HuH-7.5 (cell line): ENCODE measurements around the gene SSX4B.
"Not testable (repeated sequence)": the region's sequence is repeated elsewhere in the genome, so short reads cannot be mapped to it uniquely, and the experiment has no call there.

Experiments used
- DNase-seq: peaks from one replicate; pipeline ENCODE4 v3.0.0; 2011; ENCODE audit warnings: low spot score

Gene SSX4B

GRCh38 chrX:48411860-48412259, at the start of gene SSX4B:
Gene SSX4B (minus strand): TSS chrX:48411960. CDS start chrX:48411372, 588 bp downstream.
- not testable (repeated sequence) for DNase-seq

- no peak for DNase-seq
Observed at GRCh38 chrX:48460606-48461005, 48.8 kb upstream of the SSX4B start.

- no peak for DNase-seq
Observed at GRCh38 chrX:48460031-48460430, 48.3 kb upstream of the SSX4B start.

DNA sequence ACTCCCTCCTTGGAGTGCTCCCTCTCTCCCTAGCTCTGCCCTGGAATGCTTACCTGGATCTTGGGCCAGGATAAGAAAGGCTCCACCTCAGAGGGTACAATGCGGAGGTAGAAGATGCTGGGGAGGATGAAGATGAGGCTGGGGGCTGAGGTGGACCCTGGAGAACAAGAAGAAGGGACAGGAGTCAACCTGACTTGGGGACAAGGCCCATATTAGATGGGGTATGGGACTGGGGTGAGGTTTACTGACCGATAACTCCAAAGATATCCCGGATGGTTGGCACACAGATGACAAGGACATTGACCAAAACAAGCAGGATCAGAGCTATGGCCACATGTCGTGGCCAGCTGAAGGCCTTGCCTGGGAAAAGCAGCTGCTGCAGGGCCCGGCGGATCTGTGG, 47.7 kb upstream of the SSX4B start:
- no peak for DNase-seq

- DNase-seq, result no peak
Observed at GRCh38 chrX:48458711-48459110, 47.0 kb upstream of the SSX4B start.

DNA sequence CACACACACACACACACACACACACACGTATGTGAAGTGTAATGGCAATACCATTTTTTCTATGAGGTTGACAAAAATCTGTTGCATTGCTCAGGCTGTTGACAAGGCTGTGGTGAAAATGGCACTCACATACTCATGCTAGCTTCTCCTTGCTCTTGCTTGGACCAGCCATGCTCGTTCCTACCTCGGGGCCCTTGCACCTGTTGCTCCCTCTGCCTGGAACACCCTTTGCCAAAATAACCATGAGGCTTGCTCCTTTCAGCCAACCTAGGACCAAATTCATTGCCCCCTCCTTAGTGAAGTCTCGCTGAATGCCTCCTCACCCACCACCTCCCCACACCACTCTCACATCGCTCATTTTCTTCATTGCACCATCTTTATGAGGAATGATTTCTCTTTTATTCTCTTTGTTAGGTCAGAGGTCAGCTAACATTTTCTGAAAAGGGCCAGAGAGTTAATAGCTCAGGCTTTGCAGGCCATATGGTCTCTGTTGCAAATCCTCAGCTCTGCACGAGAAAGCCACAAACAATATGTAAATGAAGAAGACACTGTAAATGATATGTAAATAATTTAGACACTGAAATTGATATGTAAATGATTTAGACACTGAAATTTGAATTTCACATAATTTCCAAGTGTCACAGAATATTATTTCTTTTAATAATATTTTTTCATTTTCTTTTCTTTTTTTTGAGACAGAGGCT, 45.0 kb upstream of the SSX4B start:
- DNase-seq, result no peak

- no peak for DNase-seq
Observed at GRCh38 chrX:48451708-48452107, 39.9 kb upstream of the SSX4B start.

DNA sequence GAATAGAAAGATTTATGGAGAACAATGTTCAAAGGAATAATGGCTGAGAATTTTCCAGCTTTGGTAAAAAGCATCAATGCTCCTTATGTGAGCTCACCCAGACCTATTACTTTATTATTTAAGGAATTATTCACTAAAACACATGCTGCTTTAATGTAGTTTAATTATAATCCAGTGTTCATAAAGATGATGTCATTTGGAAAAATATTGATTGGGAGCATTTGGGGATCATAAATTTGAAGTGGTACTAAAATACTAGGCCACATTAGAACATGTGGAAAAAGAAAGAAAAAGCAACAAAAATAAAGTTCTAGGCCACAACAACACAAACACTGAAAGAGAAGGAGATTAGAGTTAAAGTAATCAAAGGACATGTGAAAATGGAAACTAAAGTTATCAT, 38.3 kb upstream of the SSX4B start:
- DNase-seq, result no peak

DNA sequence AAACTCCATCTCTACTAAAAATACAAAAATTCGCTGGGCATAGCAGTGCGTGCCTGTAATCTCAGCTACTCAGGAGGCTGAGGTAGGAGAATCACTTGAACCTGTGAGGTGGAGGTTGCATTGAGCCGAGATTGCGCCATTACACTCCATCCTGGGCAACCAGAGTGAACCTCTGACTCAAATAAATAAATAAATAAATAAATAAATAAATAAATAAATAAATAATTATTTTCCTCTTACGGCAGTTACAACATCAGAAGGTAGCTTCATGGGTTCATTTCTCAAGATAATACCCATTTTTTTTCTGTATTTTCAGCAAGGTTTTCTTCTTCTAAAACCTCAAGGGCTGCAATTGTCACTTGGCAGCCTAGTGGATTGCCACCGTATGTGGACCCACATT, 35.4 kb upstream of the SSX4B start:
- not testable (repeated sequence) for DNase-seq

DNA sequence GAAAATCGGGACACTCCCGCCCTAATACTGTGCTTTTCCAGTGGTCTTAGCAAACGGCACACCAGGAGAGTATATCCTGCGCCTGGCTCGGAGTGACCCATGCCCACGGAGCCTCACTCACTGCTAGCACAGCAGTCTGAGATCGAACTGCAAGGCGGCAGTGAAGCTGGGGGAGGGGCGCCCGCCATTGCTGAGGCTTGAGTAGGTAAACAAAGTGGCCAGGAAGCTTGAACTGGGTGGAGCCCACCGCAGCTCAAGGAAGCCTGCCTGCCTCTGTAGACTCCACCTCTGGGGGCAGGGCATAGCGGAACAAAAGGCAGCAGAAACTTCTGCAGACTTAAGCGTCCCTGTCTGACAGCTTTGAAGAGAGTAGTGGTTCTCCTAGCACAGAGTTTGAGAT, 22.0 kb upstream of the SSX4B start:
- not testable (repeated sequence) for DNase-seq

- not testable (repeated sequence) for DNase-seq
Observed at GRCh38 chrX:48430166-48430565, 18.4 kb upstream of the SSX4B start.

- not testable (repeated sequence) for DNase-seq
Observed at GRCh38 chrX:48429606-48430005, 17.8 kb upstream of the SSX4B start.

- DNase-seq, result not testable (repeated sequence)
Observed at GRCh38 chrX:48427027-48427716, 15.4 kb upstream of the SSX4B start.

GRCh38 chrX:48397825-48398224, 13.9 kb downstream of the SSX4B start:
- not testable (repeated sequence) for DNase-seq

GRCh38 chrX:48396931-48397330, 14.8 kb downstream of the SSX4B start:
- DNase-seq, result not testable (repeated sequence)

- DNase-seq, result not testable (repeated sequence)
Observed at GRCh38 chrX:48383239-48383638, 28.5 kb downstream of the SSX4B start, which contains the start of gene SSX4. Gene SSX4 (plus strand): TSS chrX:48383539. CDS start chrX:48384054, 515 bp downstream.

- not testable (repeated sequence) for DNase-seq
Observed at GRCh38 chrX:48370408-48370807, 41.4 kb downstream of the SSX4B start.

DNA sequence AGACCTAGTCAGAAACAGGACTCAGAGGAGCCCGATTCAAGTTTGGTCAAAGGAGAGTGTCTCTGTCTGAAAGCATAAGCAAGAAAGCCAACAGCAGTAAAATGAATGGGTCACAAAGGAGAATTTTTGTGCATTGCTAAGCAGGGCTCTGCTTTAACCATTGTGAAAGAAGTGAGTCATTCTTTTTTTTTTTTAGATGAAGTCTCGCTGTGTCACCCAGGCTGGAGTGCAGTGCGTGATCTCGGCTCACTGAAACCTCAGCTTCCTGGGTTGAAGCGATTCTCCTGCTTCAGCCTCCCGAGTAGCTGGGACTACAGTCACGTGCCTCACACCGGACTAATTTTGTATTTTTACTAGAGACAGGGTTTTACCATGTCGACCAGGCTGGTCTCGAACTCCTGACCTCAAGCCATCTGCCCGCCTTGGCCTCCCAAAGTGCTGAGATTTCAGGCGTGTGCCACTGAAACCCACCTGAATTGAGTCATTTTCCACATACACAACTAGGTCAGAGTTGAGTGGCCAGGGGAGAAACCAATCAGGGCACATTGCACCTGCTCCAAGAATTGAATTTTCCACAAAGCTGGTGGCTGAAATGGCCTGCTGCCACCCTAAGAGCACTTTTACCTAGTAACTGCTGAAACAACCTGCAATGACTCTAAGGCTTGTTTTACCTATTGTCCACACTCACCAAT, 43.9 kb downstream of the SSX4B start:
- DNase-seq, result not testable (repeated sequence)

DNA sequence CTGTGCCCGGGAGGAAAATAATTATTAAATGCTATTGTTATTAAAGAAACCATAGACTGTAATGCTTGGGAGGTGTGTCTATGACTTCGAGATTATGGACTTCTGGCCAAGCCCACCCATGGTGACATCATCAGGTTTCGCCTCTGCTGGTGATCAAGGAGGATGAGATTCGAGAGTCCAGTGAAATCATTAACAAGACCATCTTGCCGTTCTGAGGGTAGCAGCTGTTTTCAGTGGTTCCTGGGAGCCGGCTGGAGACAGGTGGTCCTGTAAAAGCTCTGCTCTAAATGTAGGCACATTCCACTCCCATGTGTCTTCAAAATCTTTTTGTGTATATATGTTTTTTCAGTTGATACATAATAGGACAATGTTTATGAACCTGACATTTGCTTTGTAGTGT, 52.5 kb downstream of the SSX4B start:
- not testable (repeated sequence) for DNase-seq

DNA sequence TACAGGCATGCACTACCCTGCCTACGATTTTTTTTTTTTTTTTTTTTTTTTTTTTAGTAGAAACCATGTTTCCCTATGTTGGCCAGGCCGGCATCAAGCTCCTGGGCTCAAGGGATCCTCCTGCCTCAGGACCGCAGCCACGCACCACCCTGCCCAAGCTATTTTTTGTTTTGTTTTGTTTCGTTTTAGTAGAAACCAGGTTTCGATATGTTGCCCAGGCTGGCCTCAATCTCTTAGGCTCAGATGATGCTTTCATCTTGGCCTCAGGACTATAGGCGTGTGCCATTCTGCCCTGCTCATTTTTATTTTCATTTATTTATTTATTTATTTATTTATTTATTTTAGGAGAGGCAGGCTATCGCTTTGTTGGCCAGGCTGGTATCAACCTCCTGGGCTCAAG, 54.1 kb downstream of the SSX4B start:
- DNase-seq, result no peak

GRCh38 chrX:48356315-48357094, 55.3 kb downstream of the SSX4B start, which contains the start of gene SSX3:
Gene SSX3 (minus strand): TSS chrX:48356703. CDS start chrX:48355249, 1,454 bp downstream.
- not testable (repeated sequence) for DNase-seq
